H1 (cell line): ENCODE measurements around the gene OPCML. TPM values are rescaled to one million over a fixed set of nuclear protein-coding genes. Genes with fewer than 3 reads are reported as not detected.

Source experiments
- ATF3 ChIP-seq: IDR thresholded peaks from 2 replicates; pipeline ENCODE4 v1.6.1; 2011; ENCODE audit warnings: low read depth, mild to moderate bottlenecking, low read length; ENCODE audit not compliant: insufficient read depth
- CTBP2 ChIP-seq: IDR thresholded peaks from 2 replicates; pipeline ENCODE4 v1.7.0; 2011; ENCODE audit warnings: borderline replicate concordance, mild to moderate bottlenecking, moderate library complexity, mixed read lengths, low read length; ENCODE audit not compliant: insufficient read depth, insufficient read length
- KDM4A ChIP-seq: IDR thresholded peaks from one replicate; pipeline ENCODE4 v1.7.1; 2012; ENCODE audit warnings: low read depth, mild to moderate bottlenecking, moderate library complexity, low read length, inconsistent platforms; ENCODE audit not compliant: severe bottlenecking
- MAFK ChIP-seq: IDR thresholded peaks from 2 replicates; pipeline ENCODE4 v1.6.1; 2012; ENCODE audit warnings: low read depth, mild to moderate bottlenecking, improper control_type of control experiment, low read length
- polyA plus RNA-seq, 7 experiments: library from polyadenylated mRNA; depleted of rRNA in 3 of 7; stranded (reverse) in 5 of 7; unstranded in 2 of 7; fragments of >200 nt in 5 of 7; fragments of 200-250 nt in 2 of 7; gene quantifications; 1 replicate in 5 of 7; 2 replicates in 1 of 7; 4 replicates in 1 of 7; pipeline versions ENCODE4 v1.2.1 to v1.2.3, GENCODE V29; 2011 to 2013; ENCODE audit warnings: missing spikeins in 2 of 7, mixed read lengths in 2 of 7
- total RNA-seq: library from RNA; stranded (reverse); fragmentation: NEBNext Ultra II Directional; extraction: Animal tissue kit (Norgen Biotek cat#: 25700); gene quantifications from 2 replicates; pipeline ENCODE4 v1.2.1, GENCODE V29; 2021

The OPCML gene
- total and polyA plus RNA-seq, 2 of the 8 experiments (the other 6 are each of a cell fraction or from before 2014, with no cell fraction given), result 2.3 to 3.1 TPM

DNA sequence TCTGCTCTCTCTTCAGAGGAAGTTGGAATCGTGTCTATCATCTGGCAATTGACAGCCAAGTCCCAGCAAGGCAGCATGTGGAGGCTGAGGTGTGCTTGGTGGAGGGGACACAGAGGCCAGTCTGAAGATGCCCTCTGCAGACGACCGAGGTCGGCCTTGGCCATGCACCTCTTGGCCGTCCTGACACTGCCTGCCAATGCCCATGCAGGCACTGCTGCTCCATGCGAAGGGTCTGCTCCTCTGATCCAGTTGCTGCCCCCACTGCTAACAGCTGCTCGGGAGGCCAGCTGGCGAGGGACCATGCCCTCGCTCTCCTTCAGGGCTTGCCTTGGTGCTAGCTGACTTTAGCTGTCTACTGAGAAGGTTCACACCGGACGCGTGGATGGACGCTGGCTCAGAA lies 527.9 kb downstream of the OPCML start (continued):
- TF ChIP-seq ATF3 (no peak), MAFK (no peak), CTBP2 (no peak), KDM4A (no peak)
